ENCODE data around the gene MICAL3.

MICAL3 gene

GRCh38 chr22:17746916-17747315 is 277.4 kb downstream of the MICAL3 start:
- no peak for TF ChIP-seq BHLHE40 (IDR thresholded peaks at IDR 0.05; ENCODE audit: borderline replicate concordance)
- TF ChIP-seq CTBP1 (IDR thresholded peaks at IDR 0.05; ENCODE audit: borderline replicate concordance): no peak
- no peak for TF ChIP-seq FOXA1 (IDR thresholded peaks at IDR 0.05)
- no peak for TF ChIP-seq FOXK2 (IDR thresholded peaks at IDR 0.05)
- no peak for TF ChIP-seq NFRKB (IDR thresholded peaks at IDR 0.05)
- TF ChIP-seq SUZ12 (IDR thresholded peaks at IDR 0.05): no peak
- TF ChIP-seq FOXM1 (IDR thresholded peaks at IDR 0.05; ENCODE audit: borderline replicate concordance): no peak
- TF ChIP-seq ELF4 (IDR thresholded peaks at IDR 0.05): no peak
- TF ChIP-seq HDGF (IDR thresholded peaks at IDR 0.05; ENCODE audit: borderline replicate concordance): no peak
- TF ChIP-seq ARNT (IDR thresholded peaks at IDR 0.05): no peak
- TF ChIP-seq LEF1 (IDR thresholded peaks at IDR 0.05; ENCODE audit: borderline replicate concordance): no peak

GRCh38 chr22:17744430-17744829 is 279.9 kb downstream of the MICAL3 start:
- TF ChIP-seq L3MBTL2 (conservative IDR thresholded peaks at IDR 0.05) (no peak), ZNF384 (IDR thresholded peaks at IDR 0.05) (no peak), LEF1 (IDR thresholded peaks at IDR 0.05; ENCODE audit: borderline replicate concordance) (no peak), CTBP1 (IDR thresholded peaks at IDR 0.05; ENCODE audit: borderline replicate concordance) (no peak), HDGF (IDR thresholded peaks at IDR 0.05; ENCODE audit: borderline replicate concordance) (no peak), TARDBP (IDR thresholded peaks at IDR 0.05) (no peak), NFRKB (IDR thresholded peaks at IDR 0.05) (no peak)
- DNase-seq (ENCODE audit: extremely low spot score): no peak
- CTCF ChIA-PET: interaction anchor here (5.3 kb wide), 1 partner anchor 43 kb away, joined by 64 read pairs; no protein-coding TSS in a partner anchor
- POLR2A ChIA-PET: interaction anchor here (1.3 kb wide), 1 partner anchor 41 kb away, joined by 6 read pairs; no protein-coding TSS in a partner anchor

More at GRCh38 chr22:17746916-17747315, 277.4 kb downstream of the MICAL3 start:
- ChIA-PET CTCF (no interaction called here), POLR2A (no interaction called here)
- DNase-seq (ENCODE audit: extremely low spot score): no peak

GRCh38 chr22:17743661-17744411 is 280.5 kb downstream of the MICAL3 start:
- TF ChIP-seq L3MBTL2 (conservative IDR thresholded peaks at IDR 0.05): no peak
- TF ChIP-seq CTBP1 (IDR thresholded peaks at IDR 0.05; ENCODE audit: borderline replicate concordance): no peak
- TF ChIP-seq TARDBP (IDR thresholded peaks at IDR 0.05): no peak
- TF ChIP-seq HDGF (IDR thresholded peaks at IDR 0.05; ENCODE audit: borderline replicate concordance): no peak
- DNase-seq (ENCODE audit: extremely low spot score): no peak
- CTCF ChIA-PET: interaction anchor here (3.3 to 5.3 kb wide), 2 partner anchors 43 to 332 kb away, joined by 19 to 64 read pairs; no protein-coding TSS in a partner anchor
- POLR2A ChIA-PET: interaction anchor here (1.3 to 1.8 kb wide), 2 partner anchors 30 to 41 kb away, joined by 6 read pairs; partner anchors contain the start of gene BID

- ChIA-PET POLR2A (interaction anchor here (1.3 to 1.8 kb wide), 4 partner anchors 31 to 334 kb away, joined by 4 to 6 read pairs (median 4); partner anchors contain the start of gene BID), CTCF (interaction anchor here (0.5 to 5.3 kb wide), 10 partner anchors 8 to 334 kb away, joined by 3 to 64 read pairs (median 4); partner anchors contain the start of gene BID)
- DNase-seq (ENCODE audit: extremely low spot score): peak; percentile 95
- no peak for TF ChIP-seq FOXA1 (IDR thresholded peaks at IDR 0.05)
- TF ChIP-seq FOXM1 (IDR thresholded peaks at IDR 0.05; ENCODE audit: borderline replicate concordance): no peak
- no peak for TF ChIP-seq BHLHE40 (IDR thresholded peaks at IDR 0.05; ENCODE audit: borderline replicate concordance)
- no peak for TF ChIP-seq PKNOX1 (IDR thresholded peaks at IDR 0.05)
- no peak for TF ChIP-seq FOXK2 (IDR thresholded peaks at IDR 0.05)
- TF ChIP-seq L3MBTL2 (conservative IDR thresholded peaks at IDR 0.05): no peak
- TF ChIP-seq NFRKB (IDR thresholded peaks at IDR 0.05): no peak
- no peak for TF ChIP-seq TARDBP (IDR thresholded peaks at IDR 0.05)
These were observed 281.8 kb downstream of the MICAL3 start for GRCh38 chr22:17742527-17742902.

GRCh38 chr22:17741866-17742526 is 282.4 kb downstream of the MICAL3 start:
- POLR2A ChIA-PET: interaction anchor here (1.3 to 1.8 kb wide), 5 partner anchors 12 to 334 kb away, joined by 3 to 6 read pairs (median 4); partner anchors contain the start of gene BID
- DNase-seq (ENCODE audit: extremely low spot score): no peak
- CTCF ChIA-PET: interaction anchor here (0.5 to 5.3 kb wide), 9 partner anchors 8 to 334 kb away, joined by 3 to 64 read pairs (median 4); no protein-coding TSS in a partner anchor
- TF ChIP-seq PKNOX1 (IDR thresholded peaks at IDR 0.05) (no peak), FOXK2 (IDR thresholded peaks at IDR 0.05) (no peak), CTBP1 (IDR thresholded peaks at IDR 0.05; ENCODE audit: borderline replicate concordance) (no peak), SP1 (IDR thresholded peaks at IDR 0.05) (no peak), HDGF (IDR thresholded peaks at IDR 0.05; ENCODE audit: borderline replicate concordance) (no peak), NFRKB (IDR thresholded peaks at IDR 0.05) (no peak), FOXM1 (IDR thresholded peaks at IDR 0.05; ENCODE audit: borderline replicate concordance) (no peak), BHLHE40 (IDR thresholded peaks at IDR 0.05; ENCODE audit: borderline replicate concordance) (no peak), ELF4 (IDR thresholded peaks at IDR 0.05) (no peak), ZNF384 (IDR thresholded peaks at IDR 0.05) (no peak), ARNT (IDR thresholded peaks at IDR 0.05) (no peak), L3MBTL2 (conservative IDR thresholded peaks at IDR 0.05) (no peak), SUZ12 (IDR thresholded peaks at IDR 0.05) (no peak), TARDBP (IDR thresholded peaks at IDR 0.05) (no peak), LEF1 (IDR thresholded peaks at IDR 0.05; ENCODE audit: borderline replicate concordance) (no peak), FOXA1 (IDR thresholded peaks at IDR 0.05) (no peak)
